Amniotic epithelial cell (primary cell): ENCODE measurements around the gene CTBP1.
"Not testable (repeated sequence)": the region's sequence is repeated elsewhere in the genome, so short reads cannot be mapped to it uniquely, and the experiment has no call there.

Experiments used
- DNase-seq: peaks from one replicate; pipeline ENCODE4 v3.0.0-alpha.2; 2010; ENCODE audit warnings: low read depth

Gene CTBP1

GRCh38 chr4:1248245-1249147 is at the start of gene CTBP1:
TSS of gene CTBP1 (minus strand) at chr4:1249130. CDS start at chr4:1241331, 7,799 bp downstream.
- DNase-seq: peak; percentile 71

- no peak for DNase-seq
Measured at GRCh38 chr4:1298461-1298860, 49.5 kb upstream of the CTBP1 start.

GRCh38 chr4:1297456-1298325 is 48.8 kb upstream of the CTBP1 start:
- no peak for DNase-seq

- DNase-seq: no peak
Measured at GRCh38 chr4:1297023-1297395, 48.1 kb upstream of the CTBP1 start.

GRCh38 chr4:1296324-1297022 is 47.5 kb upstream of the CTBP1 start:
- DNase-seq: no peak

GRCh38 chr4:1295405-1296055 is 46.6 kb upstream of the CTBP1 start:
- no peak for DNase-seq

- DNase-seq: no peak
Measured at GRCh38 chr4:1294891-1295290, 46.0 kb upstream of the CTBP1 start.

- no peak for DNase-seq
Measured at GRCh38 chr4:1294424-1294823, 45.5 kb upstream of the CTBP1 start.

GRCh38 chr4:1293991-1294390 is 45.1 kb upstream of the CTBP1 start:
- peak; percentile 88 for DNase-seq

- no peak for DNase-seq
Measured at GRCh38 chr4:1293531-1293941, 44.6 kb upstream of the CTBP1 start.

GRCh38 chr4:1292703-1293011 is 43.7 kb upstream of the CTBP1 start:
- DNase-seq: not testable (repeated sequence)

GRCh38 chr4:1291996-1292702 is 43.2 kb upstream of the CTBP1 start:
- DNase-seq: no peak

GRCh38 chr4:1291091-1291490 is 42.2 kb upstream of the CTBP1 start:
- DNase-seq: no peak

GRCh38 chr4:1290165-1290977 is 41.4 kb upstream of the CTBP1 start:
- DNase-seq: no peak

- peak; percentile 93 for DNase-seq
Measured at GRCh38 chr4:1289207-1290164, 40.6 kb upstream of the CTBP1 start, which contains the start of gene MAEA. TSS of gene MAEA (plus strand) at chr4:1289891. CDS start at chr4:1289914, 23 bp downstream.

GRCh38 chr4:1288786-1289185 is 39.9 kb upstream of the CTBP1 start:
- no peak for DNase-seq

- peak; percentile 18 for DNase-seq
Measured at GRCh38 chr4:1285790-1286553, 37.0 kb upstream of the CTBP1 start.

GRCh38 chr4:1285151-1285789 is 36.3 kb upstream of the CTBP1 start:
- DNase-seq: no peak
